WTC11 (cell line): ENCODE data around the gene SLC24A1.

Experiments
- CREB1 ChIP-seq: sonication (generic); formaldehyde crosslinking; IDR thresholded peaks from 2 replicates; pipeline ENCODE4 v1.8.0; 2023; ENCODE audit warnings: mild to moderate bottlenecking, missing genetic modification reagents
- FOXP1 ChIP-seq: sonication (generic); formaldehyde crosslinking; IDR thresholded peaks from 2 replicates; pipeline ENCODE4 v1.8.0; 2022; ENCODE audit warnings: missing genetic modification reagents, mild to moderate bottlenecking, moderate library complexity, borderline replicate concordance
- JUN ChIP-seq: sonication (generic); formaldehyde crosslinking; IDR thresholded peaks from 2 replicates; pipeline ENCODE4 v1.8.0; 2023; ENCODE audit warnings: mild to moderate bottlenecking, missing genetic modification reagents
- NR2C2 ChIP-seq: sonication (generic); formaldehyde crosslinking; IDR thresholded peaks from 2 replicates; pipeline ENCODE4 v1.8.0; 2022; ENCODE audit warnings: mild to moderate bottlenecking, missing genetic modification reagents
- ZNF121 ChIP-seq: sonication (generic); formaldehyde crosslinking; IDR thresholded peaks from 2 replicates; pipeline ENCODE4 v1.8.0; 2023; ENCODE audit warnings: missing genetic modification reagents
- ZNF263 ChIP-seq: sonication (generic); formaldehyde crosslinking; IDR thresholded peaks from 2 replicates; pipeline ENCODE4 v1.8.1; 2022; ENCODE audit warnings: low read depth, mild to moderate bottlenecking, moderate library complexity, missing genetic modification reagents
- TF ChIP-seq, protein P1 (sequence below): fragments of 250-450 bp; sonication (Bioruptor Pico); IDR thresholded peaks from 2 replicates; pipeline ENCODE4 v1.9.0; 2021; ENCODE audit warnings: mild to moderate bottlenecking, borderline replicate concordance
- TF ChIP-seq, protein P2 (sequence below): sonication (generic); formaldehyde crosslinking; IDR thresholded peaks from 2 replicates; pipeline ENCODE4 v1.8.0; 2022; ENCODE audit warnings: mild to moderate bottlenecking, missing genetic modification reagents
- TF ChIP-seq, protein P3 (sequence below): fragments of 200-600 bp; IDR thresholded peaks from 2 replicates; pipeline ENCODE4 v1.8.0; 2022; ENCODE audit warnings: antibody characterized with exemption
- TF ChIP-seq, protein P4 (sequence below): sonication (generic); formaldehyde crosslinking; IDR thresholded peaks from 2 replicates; pipeline ENCODE4 v1.8.0; 2022; ENCODE audit warnings: mild to moderate bottlenecking, missing genetic modification reagents
- TF ChIP-seq, protein P5 (sequence below): sonication (generic); formaldehyde crosslinking; IDR thresholded peaks from 2 replicates; pipeline ENCODE4 v1.8.1; 2022; ENCODE audit warnings: low read depth, mild to moderate bottlenecking, moderate library complexity, missing genetic modification reagents, borderline replicate concordance

GRCh38 chr15:65576664-65577063, 45.1 kb upstream of the SLC24A1 start:
- TF ChIP-seq, protein P1, sequence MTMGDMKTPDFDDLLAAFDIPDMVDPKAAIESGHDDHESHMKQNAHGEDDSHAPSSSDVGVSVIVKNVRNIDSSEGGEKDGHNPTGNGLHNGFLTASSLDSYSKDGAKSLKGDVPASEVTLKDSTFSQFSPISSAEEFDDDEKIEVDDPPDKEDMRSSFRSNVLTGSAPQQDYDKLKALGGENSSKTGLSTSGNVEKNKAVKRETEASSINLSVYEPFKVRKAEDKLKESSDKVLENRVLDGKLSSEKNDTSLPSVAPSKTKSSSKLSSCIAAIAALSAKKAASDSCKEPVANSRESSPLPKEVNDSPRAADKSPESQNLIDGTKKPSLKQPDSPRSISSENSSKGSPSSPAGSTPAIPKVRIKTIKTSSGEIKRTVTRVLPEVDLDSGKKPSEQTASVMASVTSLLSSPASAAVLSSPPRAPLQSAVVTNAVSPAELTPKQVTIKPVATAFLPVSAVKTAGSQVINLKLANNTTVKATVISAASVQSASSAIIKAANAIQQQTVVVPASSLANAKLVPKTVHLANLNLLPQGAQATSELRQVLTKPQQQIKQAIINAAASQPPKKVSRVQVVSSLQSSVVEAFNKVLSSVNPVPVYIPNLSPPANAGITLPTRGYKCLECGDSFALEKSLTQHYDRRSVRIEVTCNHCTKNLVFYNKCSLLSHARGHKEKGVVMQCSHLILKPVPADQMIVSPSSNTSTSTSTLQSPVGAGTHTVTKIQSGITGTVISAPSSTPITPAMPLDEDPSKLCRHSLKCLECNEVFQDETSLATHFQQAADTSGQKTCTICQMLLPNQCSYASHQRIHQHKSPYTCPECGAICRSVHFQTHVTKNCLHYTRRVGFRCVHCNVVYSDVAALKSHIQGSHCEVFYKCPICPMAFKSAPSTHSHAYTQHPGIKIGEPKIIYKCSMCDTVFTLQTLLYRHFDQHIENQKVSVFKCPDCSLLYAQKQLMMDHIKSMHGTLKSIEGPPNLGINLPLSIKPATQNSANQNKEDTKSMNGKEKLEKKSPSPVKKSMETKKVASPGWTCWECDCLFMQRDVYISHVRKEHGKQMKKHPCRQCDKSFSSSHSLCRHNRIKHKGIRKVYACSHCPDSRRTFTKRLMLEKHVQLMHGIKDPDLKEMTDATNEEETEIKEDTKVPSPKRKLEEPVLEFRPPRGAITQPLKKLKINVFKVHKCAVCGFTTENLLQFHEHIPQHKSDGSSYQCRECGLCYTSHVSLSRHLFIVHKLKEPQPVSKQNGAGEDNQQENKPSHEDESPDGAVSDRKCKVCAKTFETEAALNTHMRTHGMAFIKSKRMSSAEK: no peak
- no peak for TF ChIP-seq CREB1 (CRISPR knock-in tag)
- TF ChIP-seq ZNF263 (CRISPR knock-in tag): no peak
- TF ChIP-seq, protein P2, sequence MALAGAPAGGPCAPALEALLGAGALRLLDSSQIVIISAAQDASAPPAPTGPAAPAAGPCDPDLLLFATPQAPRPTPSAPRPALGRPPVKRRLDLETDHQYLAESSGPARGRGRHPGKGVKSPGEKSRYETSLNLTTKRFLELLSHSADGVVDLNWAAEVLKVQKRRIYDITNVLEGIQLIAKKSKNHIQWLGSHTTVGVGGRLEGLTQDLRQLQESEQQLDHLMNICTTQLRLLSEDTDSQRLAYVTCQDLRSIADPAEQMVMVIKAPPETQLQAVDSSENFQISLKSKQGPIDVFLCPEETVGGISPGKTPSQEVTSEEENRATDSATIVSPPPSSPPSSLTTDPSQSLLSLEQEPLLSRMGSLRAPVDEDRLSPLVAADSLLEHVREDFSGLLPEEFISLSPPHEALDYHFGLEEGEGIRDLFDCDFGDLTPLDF: no peak
- TF ChIP-seq NR2C2: no peak
- TF ChIP-seq, protein P3, sequence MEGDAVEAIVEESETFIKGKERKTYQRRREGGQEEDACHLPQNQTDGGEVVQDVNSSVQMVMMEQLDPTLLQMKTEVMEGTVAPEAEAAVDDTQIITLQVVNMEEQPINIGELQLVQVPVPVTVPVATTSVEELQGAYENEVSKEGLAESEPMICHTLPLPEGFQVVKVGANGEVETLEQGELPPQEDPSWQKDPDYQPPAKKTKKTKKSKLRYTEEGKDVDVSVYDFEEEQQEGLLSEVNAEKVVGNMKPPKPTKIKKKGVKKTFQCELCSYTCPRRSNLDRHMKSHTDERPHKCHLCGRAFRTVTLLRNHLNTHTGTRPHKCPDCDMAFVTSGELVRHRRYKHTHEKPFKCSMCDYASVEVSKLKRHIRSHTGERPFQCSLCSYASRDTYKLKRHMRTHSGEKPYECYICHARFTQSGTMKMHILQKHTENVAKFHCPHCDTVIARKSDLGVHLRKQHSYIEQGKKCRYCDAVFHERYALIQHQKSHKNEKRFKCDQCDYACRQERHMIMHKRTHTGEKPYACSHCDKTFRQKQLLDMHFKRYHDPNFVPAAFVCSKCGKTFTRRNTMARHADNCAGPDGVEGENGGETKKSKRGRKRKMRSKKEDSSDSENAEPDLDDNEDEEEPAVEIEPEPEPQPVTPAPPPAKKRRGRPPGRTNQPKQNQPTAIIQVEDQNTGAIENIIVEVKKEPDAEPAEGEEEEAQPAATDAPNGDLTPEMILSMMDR: no peak
- TF ChIP-seq, protein P4, sequence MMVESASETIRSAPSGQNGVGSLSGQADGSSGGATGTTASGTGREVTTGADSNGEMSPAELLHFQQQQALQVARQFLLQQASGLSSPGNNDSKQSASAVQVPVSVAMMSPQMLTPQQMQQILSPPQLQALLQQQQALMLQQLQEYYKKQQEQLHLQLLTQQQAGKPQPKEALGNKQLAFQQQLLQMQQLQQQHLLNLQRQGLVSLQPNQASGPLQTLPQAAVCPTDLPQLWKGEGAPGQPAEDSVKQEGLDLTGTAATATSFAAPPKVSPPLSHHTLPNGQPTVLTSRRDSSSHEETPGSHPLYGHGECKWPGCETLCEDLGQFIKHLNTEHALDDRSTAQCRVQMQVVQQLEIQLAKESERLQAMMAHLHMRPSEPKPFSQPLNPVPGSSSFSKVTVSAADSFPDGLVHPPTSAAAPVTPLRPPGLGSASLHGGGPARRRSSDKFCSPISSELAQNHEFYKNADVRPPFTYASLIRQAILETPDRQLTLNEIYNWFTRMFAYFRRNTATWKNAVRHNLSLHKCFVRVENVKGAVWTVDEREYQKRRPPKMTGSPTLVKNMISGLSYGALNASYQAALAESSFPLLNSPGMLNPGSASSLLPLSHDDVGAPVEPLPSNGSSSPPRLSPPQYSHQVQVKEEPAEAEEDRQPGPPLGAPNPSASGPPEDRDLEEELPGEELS: no peak
- no peak for TF ChIP-seq FOXP1 (CRISPR knock-in tag)
- TF ChIP-seq, protein P5, sequence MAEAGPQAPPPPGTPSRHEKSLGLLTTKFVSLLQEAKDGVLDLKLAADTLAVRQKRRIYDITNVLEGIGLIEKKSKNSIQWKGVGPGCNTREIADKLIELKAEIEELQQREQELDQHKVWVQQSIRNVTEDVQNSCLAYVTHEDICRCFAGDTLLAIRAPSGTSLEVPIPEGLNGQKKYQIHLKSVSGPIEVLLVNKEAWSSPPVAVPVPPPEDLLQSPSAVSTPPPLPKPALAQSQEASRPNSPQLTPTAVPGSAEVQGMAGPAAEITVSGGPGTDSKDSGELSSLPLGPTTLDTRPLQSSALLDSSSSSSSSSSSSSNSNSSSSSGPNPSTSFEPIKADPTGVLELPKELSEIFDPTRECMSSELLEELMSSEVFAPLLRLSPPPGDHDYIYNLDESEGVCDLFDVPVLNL: no peak
- TF ChIP-seq ZNF121 (CRISPR knock-in tag): no peak
- no peak for TF ChIP-seq JUN (CRISPR knock-in tag)
